H1 (cell line): Measurements from ENCODE around the gene CA10. TPM values are rescaled to one million over a fixed set of nuclear protein-coding genes. Genes with fewer than 3 reads are reported as not detected.

Source experiments
- CBX8 ChIP-seq: fragments of 300-800, 300-1000 bp; sonication (generic); IDR thresholded peaks from 2 replicates; pipeline ENCODE4 v1.7.1; 2016; ENCODE audit warnings: low read depth, low read length, borderline replicate concordance
- CTBP2 ChIP-seq: IDR thresholded peaks from 2 replicates; pipeline ENCODE4 v1.7.0; 2011; ENCODE audit warnings: borderline replicate concordance, mild to moderate bottlenecking, moderate library complexity, mixed read lengths, low read length; ENCODE audit not compliant: insufficient read depth, insufficient read length
- polyA plus RNA-seq, 7 experiments: library from polyadenylated mRNA; depleted of rRNA in 3 of 7; stranded (reverse) in 5 of 7; unstranded in 2 of 7; fragments of >200 nt in 5 of 7; fragments of 200-250 nt in 2 of 7; gene quantifications; 1 replicate in 5 of 7; 2 replicates in 1 of 7; 4 replicates in 1 of 7; pipeline versions ENCODE4 v1.2.1 to v1.2.3, GENCODE V29; 2011 to 2013; ENCODE audit warnings: missing spikeins in 2 of 7, mixed read lengths in 2 of 7
- total RNA-seq: library from RNA; stranded (reverse); fragmentation: NEBNext Ultra II Directional; extraction: Animal tissue kit (Norgen Biotek cat#: 25700); gene quantifications from 2 replicates; pipeline ENCODE4 v1.2.1, GENCODE V29; 2021
- TF ChIP-seq, protein P1 (sequence below): fragments of 300-600 bp; sonication (generic); IDR thresholded peaks from 2 replicates; pipeline ENCODE4 v1.7.1; 2012; ENCODE audit warnings: low read length, moderate library complexity, mild to moderate bottlenecking, inconsistent platforms; ENCODE audit not compliant: insufficient replicate concordance
- TF ChIP-seq, protein P2 (sequence below): IDR thresholded peaks from 2 replicates; pipeline ENCODE4 v1.6.1; 2011; ENCODE audit warnings: low read depth, mild to moderate bottlenecking, low read length; ENCODE audit not compliant: insufficient read depth
- TF ChIP-seq, protein P3 (sequence below): IDR thresholded peaks from 2 replicates; pipeline ENCODE4 v1.6.1; 2012; ENCODE audit warnings: inconsistent platforms

CA10 gene
- total and polyA plus RNA-seq, 2 of the 8 experiments (the other 6 are each of a cell fraction or from before 2014, with no cell fraction given): 0.60 to 0.63 TPM

DNA sequence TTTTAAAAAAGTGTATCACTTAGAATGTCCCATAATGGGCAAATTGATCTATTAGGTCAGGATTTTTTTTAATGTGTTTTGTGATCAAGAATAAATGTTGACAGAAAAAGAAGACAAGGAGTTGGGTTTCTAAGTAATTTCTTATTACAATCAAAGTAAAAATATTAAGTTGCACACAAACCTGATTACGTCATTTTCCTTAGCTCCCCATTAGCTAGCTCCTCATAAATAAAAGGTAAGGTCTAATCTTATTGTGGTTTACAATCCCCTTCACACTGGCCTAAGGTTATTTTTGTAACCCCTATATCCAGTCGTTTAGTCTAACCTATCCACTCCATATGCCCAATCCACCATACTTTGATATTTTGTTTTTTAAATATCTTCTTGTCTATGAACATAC lies 7.6 kb downstream of the CA10 start (continued):
- TF ChIP-seq, protein P1, sequence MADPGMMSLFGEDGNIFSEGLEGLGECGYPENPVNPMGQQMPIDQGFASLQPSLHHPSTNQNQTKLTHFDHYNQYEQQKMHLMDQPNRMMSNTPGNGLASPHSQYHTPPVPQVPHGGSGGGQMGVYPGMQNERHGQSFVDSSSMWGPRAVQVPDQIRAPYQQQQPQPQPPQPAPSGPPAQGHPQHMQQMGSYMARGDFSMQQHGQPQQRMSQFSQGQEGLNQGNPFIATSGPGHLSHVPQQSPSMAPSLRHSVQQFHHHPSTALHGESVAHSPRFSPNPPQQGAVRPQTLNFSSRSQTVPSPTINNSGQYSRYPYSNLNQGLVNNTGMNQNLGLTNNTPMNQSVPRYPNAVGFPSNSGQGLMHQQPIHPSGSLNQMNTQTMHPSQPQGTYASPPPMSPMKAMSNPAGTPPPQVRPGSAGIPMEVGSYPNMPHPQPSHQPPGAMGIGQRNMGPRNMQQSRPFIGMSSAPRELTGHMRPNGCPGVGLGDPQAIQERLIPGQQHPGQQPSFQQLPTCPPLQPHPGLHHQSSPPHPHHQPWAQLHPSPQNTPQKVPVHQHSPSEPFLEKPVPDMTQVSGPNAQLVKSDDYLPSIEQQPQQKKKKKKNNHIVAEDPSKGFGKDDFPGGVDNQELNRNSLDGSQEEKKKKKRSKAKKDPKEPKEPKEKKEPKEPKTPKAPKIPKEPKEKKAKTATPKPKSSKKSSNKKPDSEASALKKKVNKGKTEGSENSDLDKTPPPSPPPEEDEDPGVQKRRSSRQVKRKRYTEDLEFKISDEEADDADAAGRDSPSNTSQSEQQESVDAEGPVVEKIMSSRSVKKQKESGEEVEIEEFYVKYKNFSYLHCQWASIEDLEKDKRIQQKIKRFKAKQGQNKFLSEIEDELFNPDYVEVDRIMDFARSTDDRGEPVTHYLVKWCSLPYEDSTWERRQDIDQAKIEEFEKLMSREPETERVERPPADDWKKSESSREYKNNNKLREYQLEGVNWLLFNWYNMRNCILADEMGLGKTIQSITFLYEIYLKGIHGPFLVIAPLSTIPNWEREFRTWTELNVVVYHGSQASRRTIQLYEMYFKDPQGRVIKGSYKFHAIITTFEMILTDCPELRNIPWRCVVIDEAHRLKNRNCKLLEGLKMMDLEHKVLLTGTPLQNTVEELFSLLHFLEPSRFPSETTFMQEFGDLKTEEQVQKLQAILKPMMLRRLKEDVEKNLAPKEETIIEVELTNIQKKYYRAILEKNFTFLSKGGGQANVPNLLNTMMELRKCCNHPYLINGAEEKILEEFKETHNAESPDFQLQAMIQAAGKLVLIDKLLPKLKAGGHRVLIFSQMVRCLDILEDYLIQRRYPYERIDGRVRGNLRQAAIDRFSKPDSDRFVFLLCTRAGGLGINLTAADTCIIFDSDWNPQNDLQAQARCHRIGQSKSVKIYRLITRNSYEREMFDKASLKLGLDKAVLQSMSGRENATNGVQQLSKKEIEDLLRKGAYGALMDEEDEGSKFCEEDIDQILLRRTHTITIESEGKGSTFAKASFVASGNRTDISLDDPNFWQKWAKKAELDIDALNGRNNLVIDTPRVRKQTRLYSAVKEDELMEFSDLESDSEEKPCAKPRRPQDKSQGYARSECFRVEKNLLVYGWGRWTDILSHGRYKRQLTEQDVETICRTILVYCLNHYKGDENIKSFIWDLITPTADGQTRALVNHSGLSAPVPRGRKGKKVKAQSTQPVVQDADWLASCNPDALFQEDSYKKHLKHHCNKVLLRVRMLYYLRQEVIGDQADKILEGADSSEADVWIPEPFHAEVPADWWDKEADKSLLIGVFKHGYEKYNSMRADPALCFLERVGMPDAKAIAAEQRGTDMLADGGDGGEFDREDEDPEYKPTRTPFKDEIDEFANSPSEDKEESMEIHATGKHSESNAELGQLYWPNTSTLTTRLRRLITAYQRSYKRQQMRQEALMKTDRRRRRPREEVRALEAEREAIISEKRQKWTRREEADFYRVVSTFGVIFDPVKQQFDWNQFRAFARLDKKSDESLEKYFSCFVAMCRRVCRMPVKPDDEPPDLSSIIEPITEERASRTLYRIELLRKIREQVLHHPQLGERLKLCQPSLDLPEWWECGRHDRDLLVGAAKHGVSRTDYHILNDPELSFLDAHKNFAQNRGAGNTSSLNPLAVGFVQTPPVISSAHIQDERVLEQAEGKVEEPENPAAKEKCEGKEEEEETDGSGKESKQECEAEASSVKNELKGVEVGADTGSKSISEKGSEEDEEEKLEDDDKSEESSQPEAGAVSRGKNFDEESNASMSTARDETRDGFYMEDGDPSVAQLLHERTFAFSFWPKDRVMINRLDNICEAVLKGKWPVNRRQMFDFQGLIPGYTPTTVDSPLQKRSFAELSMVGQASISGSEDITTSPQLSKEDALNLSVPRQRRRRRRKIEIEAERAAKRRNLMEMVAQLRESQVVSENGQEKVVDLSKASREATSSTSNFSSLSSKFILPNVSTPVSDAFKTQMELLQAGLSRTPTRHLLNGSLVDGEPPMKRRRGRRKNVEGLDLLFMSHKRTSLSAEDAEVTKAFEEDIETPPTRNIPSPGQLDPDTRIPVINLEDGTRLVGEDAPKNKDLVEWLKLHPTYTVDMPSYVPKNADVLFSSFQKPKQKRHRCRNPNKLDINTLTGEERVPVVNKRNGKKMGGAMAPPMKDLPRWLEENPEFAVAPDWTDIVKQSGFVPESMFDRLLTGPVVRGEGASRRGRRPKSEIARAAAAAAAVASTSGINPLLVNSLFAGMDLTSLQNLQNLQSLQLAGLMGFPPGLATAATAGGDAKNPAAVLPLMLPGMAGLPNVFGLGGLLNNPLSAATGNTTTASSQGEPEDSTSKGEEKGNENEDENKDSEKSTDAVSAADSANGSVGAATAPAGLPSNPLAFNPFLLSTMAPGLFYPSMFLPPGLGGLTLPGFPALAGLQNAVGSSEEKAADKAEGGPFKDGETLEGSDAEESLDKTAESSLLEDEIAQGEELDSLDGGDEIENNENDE: no peak
- TF ChIP-seq CBX8 (no peak), CTBP2 (no peak)
- TF ChIP-seq, protein P2, sequence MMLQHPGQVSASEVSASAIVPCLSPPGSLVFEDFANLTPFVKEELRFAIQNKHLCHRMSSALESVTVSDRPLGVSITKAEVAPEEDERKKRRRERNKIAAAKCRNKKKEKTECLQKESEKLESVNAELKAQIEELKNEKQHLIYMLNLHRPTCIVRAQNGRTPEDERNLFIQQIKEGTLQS: no peak
- TF ChIP-seq, protein P3, sequence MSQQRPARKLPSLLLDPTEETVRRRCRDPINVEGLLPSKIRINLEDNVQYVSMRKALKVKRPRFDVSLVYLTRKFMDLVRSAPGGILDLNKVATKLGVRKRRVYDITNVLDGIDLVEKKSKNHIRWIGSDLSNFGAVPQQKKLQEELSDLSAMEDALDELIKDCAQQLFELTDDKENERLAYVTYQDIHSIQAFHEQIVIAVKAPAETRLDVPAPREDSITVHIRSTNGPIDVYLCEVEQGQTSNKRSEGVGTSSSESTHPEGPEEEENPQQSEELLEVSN: no peak
